Activated CD4-positive, alpha-beta T cell treated with anti-CD3 and anti-CD28 coated beads, Interleukin-2, amount 50 U/mL, for 48 hours (primary cell): ENCODE measurements around the gene PRXL2A.
"Not testable (repeated sequence)": the region's sequence is repeated elsewhere in the genome, so short reads cannot be mapped to it uniquely, and the experiment has no call there.

Experiments
- DNase-seq, 2 experiments: peaks; one replicate each; pipeline ENCODE4 v3.0.0-alpha.2; 2020

PRXL2A gene

GRCh38 chr10:80477813-80478212 lies 69.5 kb downstream of the PRXL2A start:
- no peak for DNase-seq

DNA sequence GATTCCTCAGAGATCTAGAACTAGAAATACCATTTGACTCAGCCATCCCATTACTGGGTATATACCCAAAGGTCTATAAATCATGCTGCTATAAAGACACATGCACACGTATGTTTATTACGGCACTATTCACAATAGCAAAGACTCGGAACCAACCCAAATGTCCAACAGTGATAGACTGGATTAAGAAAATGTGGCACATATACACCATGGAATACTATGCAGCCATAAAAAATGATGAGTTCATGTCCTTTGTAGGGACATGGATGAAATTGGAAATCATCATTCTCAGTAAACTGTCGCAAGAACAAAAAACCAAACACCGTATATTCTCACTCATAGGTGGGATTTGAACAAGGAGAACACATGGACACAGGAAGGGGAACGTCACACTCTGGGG lies 72.0 kb downstream of the PRXL2A start:
- not testable (repeated sequence) for DNase-seq

GRCh38 chr10:80480852-80481251 lies 72.5 kb downstream of the PRXL2A start:
- no peak for DNase-seq

- DNase-seq = no peak
Measured at GRCh38 chr10:80484243-80484642, 75.9 kb downstream of the PRXL2A start.

DNA sequence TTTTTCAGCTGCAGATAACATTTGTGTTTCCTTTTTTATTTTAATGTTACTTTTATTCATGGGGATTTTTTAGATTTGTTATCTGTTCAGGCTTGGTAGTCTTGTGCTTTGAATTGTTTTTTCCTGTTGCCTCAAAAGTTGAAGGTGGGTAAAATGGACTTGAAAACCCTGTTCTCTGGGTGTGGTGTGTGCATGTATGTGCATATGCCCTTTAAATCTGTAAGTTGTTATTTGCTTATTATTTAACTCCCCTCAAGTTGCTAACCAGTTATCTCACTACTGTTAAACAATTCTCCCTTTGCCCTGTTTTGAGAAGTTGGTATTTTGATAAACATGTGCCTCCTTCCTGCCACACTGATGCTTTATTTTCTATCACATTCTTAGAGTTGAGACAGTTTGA lies 76.3 kb downstream of the PRXL2A start:
- DNase-seq = no peak

DNA sequence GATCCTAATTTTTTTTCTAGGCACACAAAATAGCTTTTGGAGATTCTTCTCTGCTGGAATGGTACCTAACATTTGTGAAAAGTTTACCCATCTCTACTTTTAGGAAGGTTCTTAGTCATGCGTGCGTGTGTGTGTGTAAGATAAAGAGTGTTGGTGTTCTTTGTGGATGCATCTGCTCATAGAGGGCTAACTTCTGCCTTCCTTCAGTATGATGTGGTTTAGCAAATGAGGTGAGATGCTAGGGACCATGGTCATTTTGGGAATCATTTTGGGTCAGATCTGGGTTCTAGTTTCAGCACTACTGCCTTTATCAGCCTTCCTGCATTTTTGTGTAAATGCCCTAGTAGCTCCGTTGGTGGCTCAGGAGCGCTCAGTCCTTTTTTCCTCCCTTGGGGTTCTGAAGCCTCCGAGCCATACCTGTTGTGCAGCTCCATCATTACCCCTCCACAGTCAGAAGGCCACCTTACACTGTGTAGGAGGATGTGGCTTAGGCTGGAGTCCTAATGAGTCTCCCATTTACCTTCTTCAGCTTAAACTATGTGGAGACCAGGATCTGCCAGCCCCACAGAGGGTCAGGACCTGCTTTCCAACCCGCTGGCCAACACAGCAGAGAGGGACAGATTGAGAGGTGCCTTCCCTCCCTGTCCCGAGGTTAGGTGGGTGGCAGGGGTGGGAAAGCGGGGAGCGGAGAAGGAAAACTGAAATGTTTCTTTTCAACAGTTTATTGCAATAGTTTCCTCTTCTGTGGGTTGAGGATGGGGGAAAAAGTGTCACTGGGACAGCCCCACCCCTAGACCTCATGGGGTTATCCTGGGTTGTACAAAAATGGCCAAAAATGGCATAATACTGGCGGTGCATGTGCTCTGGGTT lies 77.0 kb downstream of the PRXL2A start:
- no peak for DNase-seq

GRCh38 chr10:80485946-80486764 lies 77.8 kb downstream of the PRXL2A start:
- peak; percentile 56 to 64 for DNase-seq
